ENCODE data around the gene MED22. TPM values are rescaled to one million over a fixed set of nuclear protein-coding genes. Genes with fewer than 3 reads are reported as not detected.

The MED22 gene
- total RNA-seq, 1 experiment from 2014 or later = 18.6 TPM

- TF ChIP-seq MAX (IDR thresholded peaks at IDR 0.05) (no peak), EZH2phosphoT487 (IDR thresholded peaks at IDR 0.05; ENCODE audit: borderline replicate concordance) (no peak)
These were observed 40.6 kb downstream of the MED22 start (continued) for GRCh38 chr9:133307301-133307700.

- Histone ChIP-seq H3K4me1 (ENCODE audit: control insufficient read depth in 1 of 2, insufficient read depth in 2 of 2, low read length in 2 of 2) (no peaks in the 10 kb centered on the region), H3K27ac (ENCODE audit: low read depth, low read length) (no peak overlapping the region), H2AFZ (ENCODE audit: low read depth, low read length, poor library complexity, severe bottlenecking) (no peak overlapping the region), H3K4me2 (ENCODE audit: low read length) (no peak overlapping the region), H3K9me2 (ENCODE audit: insufficient read depth) (no peaks in the 10 kb centered on the region), H3K4me3 (replicated peaks in 1 of 2; ENCODE audit: low read depth in 1 of 2, low read length in 2 of 2) (no peak overlapping the region), H3K36me3 (ENCODE audit: control insufficient read depth in 1 of 2, insufficient read depth in 2 of 2, low read length in 2 of 2) (no peaks in the 10 kb centered on the region), H3K79me2 (ENCODE audit: insufficient read depth, low read length) (no peaks in the 10 kb centered on the region), H3K9me3 (ENCODE audit: control insufficient read depth in 1 of 2, insufficient read depth in 1 of 2, low read depth in 1 of 2, low read length in 2 of 2) (peaks cover 0 to 3% of the 10 kb centered on the region in 2 experiments; a peak in 1 of 4 replicates), H4K20me1 (ENCODE audit: insufficient read depth) (no peaks in the 10 kb centered on the region), H3K9ac (ENCODE audit: low read length) (no peak overlapping the region), H3K27me3 (ENCODE audit: insufficient read depth, low read length) (0 out of 2 replicates have a peak, but pooled peaks cover 3% of the 10 kb centered on the region)
- ATAC-seq = no peak
- POLR2A ChIA-PET = interaction anchor here (0.6 kb wide), 2 partner anchors 37 to 167 kb away, joined by 3 to 4 read pairs; no protein-coding TSS in a partner anchor
- no peak for TF ChIP-seq EGR1 (IDR thresholded peaks at IDR 0.05; ENCODE audit: low read depth)
- TF ChIP-seq POLR2AphosphoS5 (IDR thresholded peaks at IDR 0.05; ENCODE audit: low read depth, low read length) = no peak
- no peak for TF ChIP-seq RAD21 (IDR thresholded peaks at IDR 0.05; ENCODE audit: low read depth)
- TF ChIP-seq JUND (IDR thresholded peaks at IDR 0.05) = no peak
- no peak for TF ChIP-seq ATF3 (IDR thresholded peaks at IDR 0.05)
- TF ChIP-seq TCF7L2 (IDR thresholded peaks at IDR 0.05; ENCODE audit: borderline replicate concordance, extremely low read depth, insufficient read depth, insufficient read length) = no peak
- TF ChIP-seq POLR2A (IDR thresholded peaks at IDR 0.05; ENCODE audit: borderline replicate concordance, extremely low read depth, insufficient read depth, insufficient read length) = no peak
- TF ChIP-seq EZH2 (IDR thresholded peaks at IDR 0.05) = no peak
- no peak for TF ChIP-seq CTCF (IDR thresholded peaks at IDR 0.05 in 2 of 3, conservative IDR thresholded peaks at IDR 0.05 in 1 of 3; ENCODE audit: borderline replicate concordance in 1 of 3, insufficient read depth in 1 of 3, low read depth in 2 of 3, low read length in 2 of 3)
- no peak for TF ChIP-seq SIN3A (IDR thresholded peaks at IDR 0.05; ENCODE audit: low read depth)
- no peak for TF ChIP-seq MAX (IDR thresholded peaks at IDR 0.05)
- TF ChIP-seq ZBTB33 (IDR thresholded peaks at IDR 0.05; ENCODE audit: extremely low read depth, insufficient replicate concordance, low read length) = no peak
- no peak for TF ChIP-seq FOSL1 (IDR thresholded peaks at IDR 0.05; ENCODE audit: low read depth)
- TF ChIP-seq SP1 (IDR thresholded peaks at IDR 0.05; ENCODE audit: low read depth) = no peak
- no peak for TF ChIP-seq CEBPB (IDR thresholded peaks at IDR 0.05; ENCODE audit: low read depth)
- TF ChIP-seq ZFX (IDR thresholded peaks at IDR 0.05) = no peak
- TF ChIP-seq ELF1 (IDR thresholded peaks at IDR 0.05; ENCODE audit: borderline replicate concordance, low read depth) = no peak
- intact Hi-C loops (cut with micrococcal nuclease) = no loop called here
- DNase-seq (ENCODE audit: low read depth, low spot score) = no peak
- CTCF ChIA-PET = no interaction called here
- RAD21 ChIA-PET (ENCODE audit: low non-redundant PET in 1 of 2, low total read pairs in 2 of 2, uncharacterized antibody in 2 of 2, unreplicated experiment in 2 of 2) = no interaction called here
- no TSS peak for BruUV-seq (replicated peaks)
These were observed 41.4 kb downstream of the MED22 start for GRCh38 chr9:133306242-133307204.
